Mucosa of stomach (tissue), 1 donor: ENCODE measurements around the gene ZNF595.
"Not testable (repeated sequence)": the region's sequence is repeated elsewhere in the genome, so short reads cannot be mapped to it uniquely, and the experiment has no call there.

ENCODE experiments used
- H3K27me3 ChIP-seq: one replicate; pipeline ENCODE4 v1.7.0; 2013; ENCODE audit warnings: mild to moderate bottlenecking, low read length; ENCODE audit not compliant: control insufficient read depth, insufficient read depth
- H3K36me3 ChIP-seq: one replicate; pipeline ENCODE4 v1.7.0; 2013; ENCODE audit warnings: low read length; ENCODE audit not compliant: control insufficient read depth, insufficient read depth
- H3K4me1 ChIP-seq: one replicate; pipeline ENCODE4 v1.7.0; 2013; ENCODE audit warnings: mild to moderate bottlenecking, low read length; ENCODE audit not compliant: control insufficient read depth, insufficient read depth
- H3K4me3 ChIP-seq: one replicate; pipeline ENCODE4 v1.7.0; 2013; ENCODE audit warnings: low read length
- H3K9ac ChIP-seq: one replicate; pipeline ENCODE4 v1.7.0; 2013; ENCODE audit warnings: mild to moderate bottlenecking, low read length, moderate library complexity
- H3K9me3 ChIP-seq: one replicate; pipeline ENCODE4 v1.7.0; 2013; ENCODE audit warnings: mild to moderate bottlenecking, low read length, moderate library complexity; ENCODE audit not compliant: control insufficient read depth
- donor health status: Pancreatic carcinoma.

Gene ZNF595

GRCh38 chr4:107083-107443 is 53.9 kb downstream of the ZNF595 start:
- H3K36me3 ChIP-seq: no peaks in the 10 kb centered on the region
- no peak overlapping the region for H3K4me3 ChIP-seq
- peaks cover 39% of the 10 kb centered on the region for H3K27me3 ChIP-seq
- H3K9me3 ChIP-seq: no peaks in the 10 kb centered on the region
- no peaks in the 10 kb centered on the region for H3K4me1 ChIP-seq
- no peak overlapping the region for H3K9ac ChIP-seq

DNA sequence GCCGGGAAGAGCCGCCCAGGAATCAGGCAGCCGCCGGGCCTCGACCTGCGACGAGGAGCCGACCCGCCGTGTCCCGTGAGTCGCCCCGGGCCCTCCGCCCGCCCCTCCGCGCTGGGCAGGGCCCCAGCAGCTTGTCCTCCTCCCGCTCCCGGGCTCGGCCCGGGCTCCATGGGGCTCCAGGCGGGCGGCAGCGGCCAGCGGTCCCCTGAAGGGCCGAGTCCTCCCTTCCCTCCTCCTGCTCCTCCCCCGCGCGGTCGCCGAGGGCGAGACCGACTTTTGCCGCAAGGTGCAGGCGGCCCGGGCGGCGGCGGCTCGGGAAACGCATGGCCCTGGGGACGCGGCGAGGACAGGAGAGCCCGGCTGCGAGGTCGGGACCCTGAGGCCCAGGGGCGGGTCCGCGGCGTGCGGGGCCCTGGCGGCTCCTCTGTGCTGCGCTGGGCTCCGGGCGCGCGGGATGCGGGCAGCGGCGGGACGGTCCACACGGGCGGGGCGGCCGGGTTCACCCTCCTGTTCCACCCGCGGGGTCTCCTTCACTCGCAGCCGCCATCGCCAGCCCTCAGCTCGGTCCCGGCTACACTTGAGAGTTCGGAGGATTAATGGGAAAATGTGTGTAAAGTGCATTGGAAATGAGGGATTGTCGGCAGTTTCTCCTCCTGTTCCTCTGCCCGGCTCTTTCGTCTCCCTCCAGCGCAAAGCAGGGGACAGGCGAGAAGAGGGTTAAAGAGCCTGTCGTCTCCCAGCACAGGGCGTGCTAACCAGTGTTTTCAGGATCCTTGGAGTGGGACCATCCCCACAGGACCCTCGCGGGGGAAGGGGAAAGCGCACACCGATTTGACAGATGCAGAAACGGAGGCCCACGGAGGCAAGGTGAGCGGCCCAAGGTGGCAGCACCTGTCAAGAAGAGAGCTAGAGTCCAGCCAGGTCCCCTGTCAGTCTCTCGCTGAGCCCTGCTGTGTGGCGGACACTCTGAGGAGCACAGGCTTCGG is 54.6 kb downstream of the ZNF595 start:
- Histone ChIP-seq H3K4me3 (no peak overlapping the region), H3K27me3 (peaks cover 39% of the 10 kb centered on the region), H3K36me3 (no peaks in the 10 kb centered on the region), H3K9ac (no peak overlapping the region), H3K9me3 (no peaks in the 10 kb centered on the region), H3K4me1 (no peaks in the 10 kb centered on the region)

DNA sequence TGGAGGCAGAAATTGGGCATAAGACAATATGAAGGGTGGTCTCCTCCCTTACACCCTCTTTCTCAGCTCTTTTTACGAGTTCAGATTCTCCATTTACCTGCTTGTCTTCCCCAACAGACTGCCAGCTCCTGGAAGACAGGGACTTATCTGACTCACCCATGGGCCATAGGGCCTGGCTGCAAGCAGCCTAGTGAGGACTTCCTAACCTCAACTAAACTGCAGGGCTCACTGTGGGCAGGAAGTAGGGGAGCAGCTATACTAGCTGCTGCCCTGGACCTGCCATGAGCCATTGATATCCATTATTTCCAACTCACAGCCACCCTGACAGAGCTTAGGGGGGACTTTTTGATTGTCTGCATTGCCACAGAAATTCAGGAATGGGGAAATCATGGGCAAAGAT is 59.6 kb downstream of the ZNF595 start:
- no peaks in the 10 kb centered on the region for H3K36me3 ChIP-seq
- peaks cover 22% of the 10 kb centered on the region for H3K27me3 ChIP-seq
- no peaks in the 10 kb centered on the region for H3K4me1 ChIP-seq
- H3K4me3 ChIP-seq: no peak overlapping the region
- H3K9me3 ChIP-seq: no peaks in the 10 kb centered on the region
- no peak overlapping the region for H3K9ac ChIP-seq

DNA sequence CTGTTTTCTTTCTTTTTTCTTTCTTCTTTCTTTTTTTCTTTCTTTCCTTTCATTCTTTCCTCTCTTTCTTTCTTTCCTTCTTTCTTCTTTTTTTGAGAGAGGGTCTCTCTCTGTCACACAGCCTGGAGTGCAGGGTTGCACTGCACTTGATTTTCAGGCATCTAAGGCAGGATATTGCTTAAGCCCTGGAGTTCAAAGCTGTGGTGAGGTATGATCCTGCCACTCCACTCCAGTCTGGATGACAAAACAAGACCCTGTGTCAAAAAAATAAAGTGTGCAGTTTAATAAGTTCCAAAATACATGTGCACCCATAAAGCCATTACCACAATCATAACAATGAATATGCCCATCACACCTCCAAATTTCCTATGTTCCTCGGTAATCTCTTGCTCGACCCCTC is 60.6 kb downstream of the ZNF595 start:
- Histone ChIP-seq H3K36me3 (no peaks in the 10 kb centered on the region), H3K27me3 (peaks cover 12% of the 10 kb centered on the region), H3K4me3 (no peak overlapping the region), H3K9ac (no peak overlapping the region), H3K4me1 (no peaks in the 10 kb centered on the region), H3K9me3 (no peaks in the 10 kb centered on the region)

DNA sequence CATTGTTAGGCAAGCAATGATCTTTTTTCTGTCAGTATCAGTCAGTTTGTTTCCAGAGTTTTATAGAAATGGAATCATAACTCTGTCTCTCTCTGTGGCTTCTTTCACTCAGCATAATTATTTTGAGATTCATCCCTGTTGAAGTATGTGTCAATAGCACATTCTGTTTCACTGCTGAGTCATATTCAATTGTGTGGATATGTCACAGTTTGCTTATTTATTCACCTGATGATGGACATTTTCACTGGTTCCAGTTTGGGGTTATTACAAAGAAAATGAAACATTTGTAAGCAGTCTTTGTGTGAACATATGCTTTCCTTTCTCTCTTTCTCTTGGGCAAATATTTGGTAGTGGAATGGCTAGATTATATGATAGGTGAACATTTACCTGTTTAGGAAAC is 61.0 kb downstream of the ZNF595 start:
- no peaks in the 10 kb centered on the region for H3K4me1 ChIP-seq
- H3K36me3 ChIP-seq: no peaks in the 10 kb centered on the region
- no peak overlapping the region for H3K9ac ChIP-seq
- no peaks in the 10 kb centered on the region for H3K9me3 ChIP-seq
- H3K4me3 ChIP-seq: no peak overlapping the region
- peaks cover 8% of the 10 kb centered on the region for H3K27me3 ChIP-seq

GRCh38 chr4:116499-116898 is 63.4 kb downstream of the ZNF595 start:
- no peaks in the 10 kb centered on the region for H3K27me3 ChIP-seq
- no peak overlapping the region for H3K9ac ChIP-seq
- no peaks in the 10 kb centered on the region for H3K9me3 ChIP-seq

GRCh38 chr4:120616-121015 is 67.5 kb downstream of the ZNF595 start:
- no peaks in the 10 kb centered on the region for H3K27me3 ChIP-seq
- peaks cover 4% of the 10 kb centered on the region for H3K9me3 ChIP-seq
- H3K4me3 ChIP-seq: no peak overlapping the region
- no peak overlapping the region for H3K9ac ChIP-seq
- H3K36me3 ChIP-seq: no peaks in the 10 kb centered on the region
- H3K4me1 ChIP-seq: peaks cover 6% of the 10 kb centered on the region

More at GRCh38 chr4:116499-116898, 63.4 kb downstream of the ZNF595 start:
- H3K4me3 ChIP-seq: no peak overlapping the region
- H3K36me3 ChIP-seq: no peaks in the 10 kb centered on the region
- H3K4me1 ChIP-seq: no peaks in the 10 kb centered on the region

GRCh38 chr4:121408-122084 is 68.4 kb downstream of the ZNF595 start:
- H3K9me3 ChIP-seq: peaks cover 4% of the 10 kb centered on the region
- H3K4me1 ChIP-seq: peaks cover 12% of the 10 kb centered on the region
- no peaks in the 10 kb centered on the region for H3K36me3 ChIP-seq
- H3K4me3 ChIP-seq: no peak overlapping the region
- H3K9ac ChIP-seq: no peak overlapping the region
- no peaks in the 10 kb centered on the region for H3K27me3 ChIP-seq

DNA sequence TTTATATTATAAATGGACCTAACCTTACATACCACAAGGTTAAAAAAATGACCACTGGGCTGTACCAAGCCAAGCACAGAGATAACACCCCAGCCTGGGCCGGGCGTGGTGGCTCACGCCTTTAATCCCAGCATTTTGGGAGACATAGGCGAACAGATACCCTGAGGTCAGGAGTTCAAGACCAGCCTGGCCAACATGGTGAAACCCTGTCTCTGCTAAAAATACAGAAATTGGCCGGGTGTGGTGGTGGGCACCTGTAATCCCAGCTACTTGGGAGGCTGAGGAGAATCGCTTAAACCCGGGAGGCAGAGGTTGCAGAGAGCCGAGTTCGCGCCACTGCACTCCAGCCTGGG is 70.8 kb downstream of the ZNF595 start:
- H3K9ac ChIP-seq, H3K36me3 ChIP-seq, H3K27me3 ChIP-seq: not testable (repeated sequence)
- peaks cover 12% of the 10 kb centered on the region for H3K4me1 ChIP-seq
- peak overlapping the region; percentile 43 for H3K4me3 ChIP-seq
- peaks cover 14% of the 10 kb centered on the region for H3K9me3 ChIP-seq

GRCh38 chr4:124275-125081 is 71.4 kb downstream of the ZNF595 start, which contains the start of gene ZNF718:
Gene ZNF718 (plus strand): TSS chr4:124501. CDS start chr4:124671, 170 bp downstream.
- Histone ChIP-seq H3K9ac (peak within 1 kb of the TSS; percentile 75), H3K4me1 (peaks cover 12% of the 10 kb centered on the region), H3K9me3 (peaks cover 15% of the 10 kb centered on the region), H3K4me3 (peak within 1 kb of the TSS; percentile 43), H3K36me3 (peaks cover 9% of the 10 kb centered on the region), H3K27me3 (no peaks in the 10 kb centered on the region)

DNA sequence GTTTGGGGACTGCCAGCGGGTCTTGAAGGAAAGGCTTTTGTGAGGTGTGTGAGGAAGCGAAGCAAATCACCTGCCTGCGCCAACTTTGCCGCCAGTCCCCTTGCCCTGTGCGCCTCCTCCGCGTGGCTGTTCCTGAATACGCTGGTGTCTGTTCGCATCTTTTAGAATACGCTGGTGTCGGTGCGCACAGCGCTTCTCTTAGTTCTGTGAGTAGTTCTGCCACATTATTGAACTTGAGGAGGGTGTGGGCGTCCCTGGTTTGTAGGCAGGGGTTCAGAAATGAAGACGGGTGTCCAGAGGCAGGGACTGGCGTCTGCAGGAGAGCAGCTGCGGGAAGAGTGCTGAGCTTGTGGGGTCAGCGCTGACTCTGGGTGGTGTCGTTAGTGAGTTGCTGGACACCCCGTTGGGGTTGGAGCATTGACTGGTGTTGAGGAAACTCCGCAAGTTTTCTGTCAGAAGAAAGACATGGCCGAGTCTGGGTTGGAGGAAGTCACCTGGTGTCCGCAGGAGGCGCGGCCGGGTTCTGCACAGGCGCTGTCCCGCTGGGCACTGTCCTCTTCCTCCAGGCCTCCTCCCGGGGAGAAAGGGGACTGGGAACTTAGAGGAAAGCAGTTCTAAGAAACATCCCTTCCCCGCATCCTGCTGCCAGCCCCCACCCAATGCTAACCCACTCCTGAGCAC is 72.1 kb downstream of the ZNF595 start:
- H3K27me3 ChIP-seq: no peaks in the 10 kb centered on the region
- peaks cover 12% of the 10 kb centered on the region for H3K4me1 ChIP-seq
- peaks cover 9% of the 10 kb centered on the region for H3K36me3 ChIP-seq
- peaks cover 15% of the 10 kb centered on the region for H3K9me3 ChIP-seq
- peak overlapping the region; percentile 75 for H3K9ac ChIP-seq
- H3K4me3 ChIP-seq: peak overlapping the region; percentile 43
